ENCODE measurements around the gene ASCL5.

The ASCL5 gene

GRCh38 chr1:201080135-201080534 lies 46.8 kb downstream of the ASCL5 start:
- no peak for DNase-seq

GRCh38 chr1:201077736-201078135 lies 49.2 kb downstream of the ASCL5 start:
- no peak for DNase-seq

DNA sequence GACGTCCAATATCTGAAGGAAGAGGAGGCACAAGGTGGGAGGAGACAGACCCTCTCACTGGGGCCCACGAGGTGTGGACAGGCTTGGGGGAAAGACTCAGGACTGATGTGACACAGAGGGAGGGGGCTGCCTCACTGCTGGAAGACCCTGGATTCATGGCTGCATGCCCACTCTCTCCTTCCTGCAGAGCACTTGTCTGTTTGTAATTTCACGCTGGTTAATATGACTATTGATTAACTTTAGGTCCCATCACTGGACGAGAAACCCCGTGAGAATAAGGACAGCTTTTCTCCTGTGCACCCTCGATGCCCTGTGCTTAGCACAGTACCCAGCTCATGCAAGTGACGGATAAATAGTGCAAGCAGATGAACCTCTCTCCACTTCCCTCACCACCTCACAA lies 49.9 kb downstream of the ASCL5 start:
- DNase-seq: no peak

GRCh38 chr1:201076092-201076491 lies 50.9 kb downstream of the ASCL5 start:
- no peak for DNase-seq

- no peak for DNase-seq
These were observed 53.0 kb downstream of the ASCL5 start for GRCh38 chr1:201074018-201074417.

DNA sequence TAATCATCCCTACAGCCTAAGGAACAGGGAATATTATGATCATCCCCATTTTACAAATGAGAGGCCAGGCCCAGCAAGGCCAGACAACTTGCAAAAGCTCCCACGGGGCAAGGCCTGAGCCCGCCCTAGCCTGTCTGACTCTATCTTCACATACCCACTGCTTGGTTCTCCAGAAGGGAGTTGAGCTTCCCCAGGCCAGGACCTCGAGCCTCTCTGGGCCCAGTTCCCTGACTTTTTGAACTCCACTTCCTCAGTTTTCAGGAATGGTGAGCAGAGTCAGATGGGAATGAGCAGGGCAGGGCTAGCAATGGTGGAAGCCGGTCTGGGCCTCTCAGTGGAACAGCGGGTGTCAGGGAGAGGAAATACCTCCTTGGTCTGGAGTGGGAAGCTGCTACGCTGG lies 54.1 kb downstream of the ASCL5 start:
- DNase-seq: no peak

DNA sequence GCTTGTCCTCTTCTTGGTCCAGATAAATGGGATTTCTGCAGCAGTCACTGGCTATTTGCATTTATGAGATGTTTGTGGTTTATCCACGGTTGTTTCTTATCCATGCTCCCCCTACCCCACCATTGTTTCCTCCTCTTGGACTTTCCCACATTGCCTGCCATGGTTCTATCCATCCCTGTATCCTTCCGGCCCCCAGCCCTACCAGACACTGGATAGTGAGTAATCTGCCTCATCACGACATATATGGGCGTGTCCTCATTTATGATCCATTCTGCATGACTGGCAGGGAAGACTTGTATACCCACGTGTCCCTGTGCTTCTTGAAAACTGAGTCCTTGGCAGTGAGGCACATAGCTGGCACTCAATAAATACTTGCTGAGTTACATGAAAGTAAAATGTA lies 54.8 kb downstream of the ASCL5 start:
- no peak for DNase-seq

GRCh38 chr1:201069636-201070035 lies 57.3 kb downstream of the ASCL5 start:
- no peak for DNase-seq

DNA sequence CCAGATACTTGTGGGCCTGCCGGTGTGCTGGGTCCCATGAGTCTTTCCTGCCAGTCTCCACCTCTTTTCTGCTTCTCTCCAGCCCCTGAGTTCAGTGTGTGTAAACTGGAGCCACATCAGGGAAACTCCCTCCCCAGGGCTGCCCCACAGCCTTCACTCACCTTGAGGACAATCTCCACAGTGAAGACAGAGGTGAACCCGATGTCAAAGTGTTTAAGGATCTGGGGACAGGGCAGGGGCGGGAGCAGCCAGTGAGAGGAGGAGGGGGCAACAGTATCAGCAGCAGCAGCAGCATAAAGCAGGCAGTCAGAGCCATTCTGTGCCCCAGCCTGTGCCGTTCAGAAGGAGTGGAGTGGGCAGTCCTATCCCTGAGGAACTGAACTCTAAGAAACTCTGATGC lies 58.0 kb downstream of the ASCL5 start:
- no peak for DNase-seq

GRCh38 chr1:201066986-201067385 lies 60.0 kb downstream of the ASCL5 start:
- DNase-seq: no peak

- DNase-seq: no peak
These were observed 61.3 kb downstream of the ASCL5 start for GRCh38 chr1:201065686-201066085.

GRCh38 chr1:201064806-201065205 lies 62.2 kb downstream of the ASCL5 start:
- DNase-seq: no peak

Data from NCI-H1092 (cell line).